Endothelial cell of umbilical vein (primary cell): ENCODE results near the gene GKN2.

Experiments
- EZH2 ChIP-seq: IDR thresholded peaks from 2 replicates; pipeline ENCODE4 v1.6.1; 2012; ENCODE audit warnings: borderline replicate concordance, low read depth, mild to moderate bottlenecking, moderate library complexity, low read length, inconsistent platforms; ENCODE audit not compliant: severe bottlenecking
- FOS ChIP-seq: IDR thresholded peaks from 2 replicates; pipeline ENCODE4 v1.6.1; 2011; ENCODE audit warnings: mild to moderate bottlenecking, low read length, moderate library complexity, borderline replicate concordance; ENCODE audit not compliant: insufficient read depth
- GATA2 ChIP-seq: IDR thresholded peaks from 2 replicates; pipeline ENCODE4 v1.7.0; 2011; ENCODE audit warnings: low read depth, mild to moderate bottlenecking, moderate library complexity, mixed read lengths, low read length; ENCODE audit not compliant: insufficient read length, insufficient read depth
- JUN ChIP-seq: IDR thresholded peaks from 2 replicates; pipeline ENCODE4 v1.6.1; 2011; ENCODE audit warnings: borderline replicate concordance, low read depth; ENCODE audit not compliant: insufficient read length, insufficient read depth
- MYC ChIP-seq: IDR thresholded peaks from one replicate; pipeline ENCODE4 v1.6.1; 2011; ENCODE audit warnings: mild to moderate bottlenecking, low read depth, low read length
- POLR2A ChIP-seq: IDR thresholded peaks from 2 replicates; pipeline ENCODE4 v1.6.1; 2012; ENCODE audit warnings: low read depth, mild to moderate bottlenecking, control low read depth, low read length
- POLR2AphosphoS5 ChIP-seq: IDR thresholded peaks from 2 replicates; pipeline ENCODE4 v1.6.1; 2012; ENCODE audit warnings: low read depth, mild to moderate bottlenecking, control low read depth, low read length, moderate library complexity; ENCODE audit not compliant: insufficient read depth
- TF ChIP-seq, protein P1 (sequence below), 2 donors: IDR thresholded peaks; 1 replicate in 1 of 2; 2 replicates in 1 of 2; pipeline ENCODE4 v1.5.1; 2011; ENCODE audit warnings: low read length in 2 of 2, mild to moderate bottlenecking in 2 of 2, moderate library complexity in 2 of 2, control low read depth in 1 of 2, inconsistent platforms in 1 of 2, low read depth in 1 of 2; ENCODE audit not compliant: insufficient read depth in 1 of 2; ENCODE audit errors: extremely low read depth in 1 of 2
- TF ChIP-seq, protein P2 (sequence below): IDR thresholded peaks from 2 replicates; pipeline ENCODE4 v1.6.1; 2011; ENCODE audit not compliant: insufficient read depth, insufficient read length

DNA sequence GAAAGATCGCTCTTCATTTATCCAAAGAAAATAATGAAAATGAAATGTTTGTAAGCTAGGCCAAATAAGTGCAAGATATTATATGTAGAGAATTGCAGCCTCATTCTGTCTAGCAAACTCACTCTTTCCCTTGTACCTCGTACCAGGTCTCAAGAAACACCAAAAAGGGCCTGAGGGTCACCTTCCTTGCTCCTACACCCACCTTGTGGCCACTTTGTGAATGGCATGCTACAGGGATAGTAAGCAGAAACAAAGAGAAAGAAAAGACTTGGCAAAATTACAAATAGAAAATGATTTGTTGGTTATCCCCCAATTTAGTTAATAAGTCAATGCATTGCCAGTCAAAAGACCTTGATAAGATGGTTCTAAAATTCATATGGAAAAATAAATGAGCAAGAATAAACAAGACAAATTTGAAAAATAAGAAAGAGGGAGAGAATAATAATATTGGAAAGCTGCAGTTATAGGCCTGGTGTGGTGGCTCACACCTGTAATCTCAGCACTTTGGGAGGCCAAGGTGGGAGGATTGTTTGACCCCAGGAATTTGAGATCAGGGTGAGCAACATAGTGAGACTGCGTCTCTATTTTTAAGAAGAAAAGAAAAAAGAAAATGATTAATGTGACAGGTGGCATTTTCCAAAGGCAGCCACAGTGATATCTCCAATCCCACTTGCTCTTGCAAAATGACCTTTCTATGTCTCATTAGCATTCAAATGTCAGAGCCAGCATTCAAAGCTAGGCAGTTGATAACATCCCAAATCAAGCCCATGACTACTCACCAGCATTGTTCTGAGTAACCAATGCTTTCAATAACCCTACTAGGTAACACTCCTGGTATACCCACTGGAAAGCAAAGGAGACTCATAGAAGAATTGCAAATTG, 42.7 kb downstream of the GKN2 start:
- TF ChIP-seq, protein P1, sequence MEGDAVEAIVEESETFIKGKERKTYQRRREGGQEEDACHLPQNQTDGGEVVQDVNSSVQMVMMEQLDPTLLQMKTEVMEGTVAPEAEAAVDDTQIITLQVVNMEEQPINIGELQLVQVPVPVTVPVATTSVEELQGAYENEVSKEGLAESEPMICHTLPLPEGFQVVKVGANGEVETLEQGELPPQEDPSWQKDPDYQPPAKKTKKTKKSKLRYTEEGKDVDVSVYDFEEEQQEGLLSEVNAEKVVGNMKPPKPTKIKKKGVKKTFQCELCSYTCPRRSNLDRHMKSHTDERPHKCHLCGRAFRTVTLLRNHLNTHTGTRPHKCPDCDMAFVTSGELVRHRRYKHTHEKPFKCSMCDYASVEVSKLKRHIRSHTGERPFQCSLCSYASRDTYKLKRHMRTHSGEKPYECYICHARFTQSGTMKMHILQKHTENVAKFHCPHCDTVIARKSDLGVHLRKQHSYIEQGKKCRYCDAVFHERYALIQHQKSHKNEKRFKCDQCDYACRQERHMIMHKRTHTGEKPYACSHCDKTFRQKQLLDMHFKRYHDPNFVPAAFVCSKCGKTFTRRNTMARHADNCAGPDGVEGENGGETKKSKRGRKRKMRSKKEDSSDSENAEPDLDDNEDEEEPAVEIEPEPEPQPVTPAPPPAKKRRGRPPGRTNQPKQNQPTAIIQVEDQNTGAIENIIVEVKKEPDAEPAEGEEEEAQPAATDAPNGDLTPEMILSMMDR (IDR thresholded peaks at IDR 0.05; ENCODE audit: extremely low read depth in 1 of 2, insufficient read depth in 1 of 2, low read depth in 1 of 2, low read length in 2 of 2) = peak; percentile 77 to 86
- TF ChIP-seq POLR2A (no peak), GATA2 (no peak), POLR2AphosphoS5 (no peak), JUN (no peak), MYC (no peak), FOS (no peak), EZH2 (no peak)
- TF ChIP-seq, protein P2, sequence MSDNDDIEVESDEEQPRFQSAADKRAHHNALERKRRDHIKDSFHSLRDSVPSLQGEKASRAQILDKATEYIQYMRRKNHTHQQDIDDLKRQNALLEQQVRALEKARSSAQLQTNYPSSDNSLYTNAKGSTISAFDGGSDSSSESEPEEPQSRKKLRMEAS = no peak
